HG03457 (cell line): ENCODE results near the gene PDE7B.

Source experiments
- ATAC-seq: cut with Tn5 transposase; IDR thresholded peaks from one replicate; pipeline ENCODE4 v1.9.1; 2021; ENCODE audit warnings: moderate number of reproducible peaks; ENCODE audit not compliant: unreplicated experiment

The PDE7B gene

DNA sequence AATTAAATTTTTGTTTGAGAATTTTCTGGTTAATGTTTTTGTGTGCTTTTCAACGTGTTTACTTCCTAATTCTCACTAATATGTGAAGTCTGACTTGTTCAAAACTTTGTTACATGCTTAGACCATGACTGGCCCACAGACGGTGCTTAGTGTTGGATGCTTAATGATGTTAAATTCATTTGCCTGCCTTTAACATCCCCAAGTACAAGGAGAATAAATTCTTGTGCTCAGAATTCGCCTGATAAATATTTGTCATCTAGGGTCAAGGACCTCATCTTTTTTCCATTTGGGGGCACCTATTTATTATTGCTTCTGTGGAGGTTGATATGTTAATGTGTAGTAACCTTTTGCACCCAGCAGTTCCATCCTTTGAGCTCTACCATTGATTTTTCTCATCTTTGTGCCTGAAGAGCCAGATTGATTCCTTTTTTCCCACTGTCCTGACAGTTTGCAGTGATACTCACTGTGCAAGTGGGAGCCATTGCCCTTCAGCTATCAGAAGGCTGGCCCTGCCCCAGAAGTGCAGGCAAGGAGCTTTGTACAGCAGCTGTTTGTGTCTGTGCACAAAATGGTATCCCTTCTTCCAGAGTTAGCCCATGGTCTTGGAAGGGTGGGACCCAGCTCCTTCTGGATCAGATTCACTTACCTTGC, 170.8 kb downstream of the PDE7B start:
- ATAC-seq = no peak

DNA sequence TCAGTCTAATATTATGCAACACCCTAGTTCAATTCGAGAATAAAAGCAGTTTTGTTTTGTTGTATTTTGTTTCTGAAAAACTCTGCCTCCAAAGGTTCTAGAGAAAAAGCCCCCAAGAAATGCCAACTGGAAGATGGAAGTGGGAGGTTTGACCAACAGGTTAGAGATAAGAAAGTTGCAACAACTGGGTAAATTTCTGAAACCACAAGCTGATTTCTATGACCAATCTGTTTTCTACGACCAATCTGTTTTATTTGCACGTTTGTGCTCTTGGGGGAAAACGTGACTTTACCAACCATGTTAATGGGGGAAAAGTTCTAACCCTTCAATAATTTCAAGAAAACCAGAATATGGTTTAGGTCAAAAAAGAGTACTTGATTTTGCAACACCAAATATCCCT, 173.2 kb downstream of the PDE7B start:
- ATAC-seq = no peak

DNA sequence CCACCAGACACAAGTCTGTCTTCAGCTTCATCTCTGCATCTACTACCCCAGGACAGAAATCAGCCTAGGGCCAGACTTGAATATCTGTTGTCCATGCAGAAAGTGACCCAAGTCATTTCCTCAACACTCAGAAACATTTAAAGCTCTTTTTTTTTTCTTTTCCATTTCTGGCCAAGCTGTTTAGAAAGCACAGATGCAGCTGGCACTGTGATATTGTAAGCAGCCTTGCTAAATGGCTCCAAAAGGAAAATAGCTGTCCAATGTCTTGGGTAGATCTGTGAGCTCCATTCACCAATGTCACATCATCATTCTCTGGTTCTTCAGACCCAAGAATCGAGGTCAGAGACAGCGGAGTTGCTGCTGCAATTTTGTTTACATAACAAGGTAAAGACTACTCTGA, 174.2 kb downstream of the PDE7B start:
- no peak for ATAC-seq

DNA sequence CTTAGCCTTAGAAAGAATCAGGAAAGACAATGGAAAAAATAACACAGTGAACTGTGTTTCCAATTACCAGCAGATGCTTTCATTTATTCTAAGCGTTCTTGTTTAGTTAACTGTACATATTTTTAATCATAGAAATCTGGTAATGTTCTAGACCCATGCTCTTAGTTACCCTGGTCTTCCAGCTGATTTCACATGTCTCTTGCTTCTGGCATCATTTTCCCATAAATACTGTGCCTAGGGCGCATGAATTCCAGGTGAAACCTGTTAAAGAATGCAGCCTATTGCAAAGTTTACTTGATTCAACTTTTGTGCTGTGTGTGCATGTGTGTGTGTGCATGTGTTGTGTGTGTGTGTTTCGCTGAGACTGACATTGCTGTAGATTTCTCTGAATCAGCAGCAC, 178.6 kb downstream of the PDE7B start:
- no peak for ATAC-seq

DNA sequence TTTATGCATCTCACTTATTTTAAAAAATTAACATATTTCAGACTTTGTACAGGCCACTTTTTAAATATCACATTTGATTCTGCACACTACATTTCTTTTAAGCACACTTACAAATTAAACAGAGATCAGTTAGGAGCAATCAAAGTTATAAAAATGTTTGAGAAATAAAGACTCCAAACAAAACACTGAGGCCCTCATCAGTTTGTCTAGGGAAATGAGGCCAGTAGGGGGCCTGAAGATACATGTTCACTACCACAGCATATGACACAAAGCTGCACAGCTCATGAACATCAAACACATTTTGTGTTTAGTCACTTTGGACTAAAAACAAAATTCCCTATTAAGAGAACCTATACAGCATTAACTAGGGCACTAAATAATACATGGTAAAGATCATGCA, 180.5 kb downstream of the PDE7B start:
- ATAC-seq = no peak

DNA sequence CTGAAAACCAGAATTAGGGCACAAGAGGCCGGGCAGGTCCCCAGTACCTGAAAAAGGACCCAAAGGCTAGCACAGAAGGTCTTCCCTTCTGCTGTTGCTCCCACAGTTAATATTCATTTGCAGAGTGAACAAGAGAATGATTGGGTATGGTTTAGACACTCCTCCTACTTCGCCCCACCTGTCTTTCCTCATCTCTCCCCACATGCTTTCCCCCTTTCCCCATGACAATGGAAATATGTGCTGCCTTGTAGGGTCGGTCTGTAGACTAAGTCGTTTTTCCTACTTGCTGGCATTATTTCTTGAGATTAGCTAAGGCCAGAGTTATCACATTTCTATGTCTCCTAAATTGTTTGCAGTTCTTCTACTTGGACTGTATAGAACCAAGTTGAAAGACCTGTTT, 181.9 kb downstream of the PDE7B start:
- no peak for ATAC-seq

DNA sequence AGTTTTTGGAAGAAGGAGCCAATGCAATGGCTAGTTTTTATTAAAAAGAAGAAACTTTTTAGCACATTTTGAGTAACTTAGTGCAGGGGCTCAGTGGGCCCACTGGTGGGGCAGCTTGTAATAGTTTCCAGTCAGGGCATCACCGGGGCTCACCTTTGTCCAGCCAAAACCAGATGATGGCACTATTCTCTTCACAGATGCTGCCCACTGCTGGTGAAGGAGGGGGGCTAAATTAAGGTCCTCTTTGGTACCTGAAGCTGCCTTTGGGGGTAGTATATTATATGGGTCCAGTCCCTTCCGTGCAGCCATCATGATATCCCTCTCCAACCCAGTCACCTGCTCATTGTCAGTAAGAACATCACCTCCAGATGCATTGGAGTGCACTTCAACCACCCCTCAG, 182.9 kb downstream of the PDE7B start:
- ATAC-seq = no peak

DNA sequence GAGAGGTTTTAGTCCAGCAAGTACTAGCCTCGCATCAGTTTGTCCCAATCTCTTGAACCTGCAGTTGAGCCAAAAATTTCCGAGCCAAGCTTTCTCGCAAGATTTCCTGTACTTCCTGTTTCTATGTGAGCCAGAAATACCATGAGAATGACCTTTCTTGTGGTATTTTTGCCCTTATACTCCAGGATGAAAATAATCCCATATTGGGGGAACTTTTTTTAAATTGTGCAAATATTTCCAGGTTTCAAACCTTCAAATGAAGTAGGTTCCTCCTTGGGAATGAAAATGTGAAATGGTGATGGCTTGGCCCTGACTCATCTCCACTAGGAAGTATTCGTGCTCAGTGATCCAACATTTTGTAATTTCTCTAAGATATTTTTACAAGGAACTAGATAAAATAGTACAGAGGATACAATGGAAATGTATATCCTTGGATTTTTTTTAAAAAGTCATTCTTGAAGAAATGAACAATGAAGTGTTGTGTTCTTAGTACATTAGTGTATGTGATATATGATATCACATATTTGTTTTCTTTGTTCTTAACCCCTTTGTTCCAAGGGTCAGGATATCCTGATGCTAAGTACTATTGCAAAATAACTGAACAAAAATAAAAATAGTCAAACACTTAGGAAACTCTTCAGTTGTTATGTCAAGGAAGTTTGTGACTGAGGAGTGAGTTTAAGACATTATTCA, 184.0 kb downstream of the PDE7B start:
- no peak for ATAC-seq

DNA sequence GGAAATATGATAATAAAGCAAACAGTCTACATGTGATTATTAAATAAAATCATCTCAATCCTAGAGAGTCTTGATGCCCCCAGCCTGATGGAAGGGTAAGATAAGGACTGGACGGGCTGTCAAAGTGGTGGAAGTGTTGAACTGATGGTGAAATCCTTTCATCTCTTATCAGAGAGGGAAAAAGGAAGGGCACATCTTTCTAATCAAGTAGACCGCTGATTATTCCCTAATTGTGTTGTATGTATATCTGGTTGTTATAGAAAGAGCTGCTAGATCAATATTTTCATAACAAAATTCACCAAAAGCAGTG, 184.5 kb downstream of the PDE7B start:
- no peak for ATAC-seq

DNA sequence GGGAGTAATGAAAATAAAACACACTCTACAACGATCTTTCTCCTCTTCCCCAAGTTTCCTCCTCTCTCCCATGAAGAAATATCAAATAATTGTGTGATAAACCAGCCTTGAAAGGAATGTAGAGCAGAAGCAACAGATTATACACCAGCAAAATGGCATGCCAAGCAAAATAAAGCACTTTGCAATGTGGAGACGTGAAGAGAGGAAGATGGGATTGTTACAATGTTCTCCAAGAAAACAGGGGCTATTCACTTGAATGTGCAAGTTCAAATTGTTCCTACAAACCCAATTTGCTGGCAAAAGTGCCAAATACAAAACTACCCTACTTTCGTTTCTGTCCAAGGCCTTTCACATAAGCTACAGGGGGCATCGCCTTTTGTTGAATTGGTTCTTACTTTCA, 185.1 kb downstream of the PDE7B start:
- ATAC-seq = no peak

DNA sequence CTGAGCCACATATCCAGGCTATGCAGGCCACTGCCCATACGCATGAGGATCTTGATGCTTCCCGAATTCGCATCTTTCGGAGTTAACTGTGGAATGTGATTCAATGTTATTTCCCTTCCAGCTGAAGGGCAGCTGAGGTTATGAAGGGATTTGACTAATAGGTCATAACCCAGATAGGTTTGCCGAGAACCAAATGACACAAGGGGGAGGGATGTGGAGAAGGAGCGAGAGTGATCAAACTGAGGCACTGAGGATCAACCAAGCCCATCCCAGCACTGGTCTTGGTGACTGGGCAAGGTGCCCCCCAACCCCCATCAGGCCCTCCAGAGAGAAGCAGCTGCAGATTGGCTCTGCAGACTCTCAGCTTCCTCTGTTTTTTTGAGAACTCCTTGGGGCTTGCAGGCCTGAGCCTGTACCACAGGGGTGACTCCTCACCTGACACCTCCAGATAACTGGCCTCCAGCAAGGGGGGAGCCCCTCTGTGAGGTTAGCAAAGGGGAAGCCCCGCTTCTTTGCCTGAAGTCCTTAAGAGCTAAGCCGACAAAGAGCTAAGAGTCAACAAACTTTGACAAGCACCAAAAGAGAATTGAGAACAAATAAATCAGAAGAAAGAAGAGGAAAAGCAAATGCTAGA, 185.9 kb downstream of the PDE7B start:
- no peak for ATAC-seq

DNA sequence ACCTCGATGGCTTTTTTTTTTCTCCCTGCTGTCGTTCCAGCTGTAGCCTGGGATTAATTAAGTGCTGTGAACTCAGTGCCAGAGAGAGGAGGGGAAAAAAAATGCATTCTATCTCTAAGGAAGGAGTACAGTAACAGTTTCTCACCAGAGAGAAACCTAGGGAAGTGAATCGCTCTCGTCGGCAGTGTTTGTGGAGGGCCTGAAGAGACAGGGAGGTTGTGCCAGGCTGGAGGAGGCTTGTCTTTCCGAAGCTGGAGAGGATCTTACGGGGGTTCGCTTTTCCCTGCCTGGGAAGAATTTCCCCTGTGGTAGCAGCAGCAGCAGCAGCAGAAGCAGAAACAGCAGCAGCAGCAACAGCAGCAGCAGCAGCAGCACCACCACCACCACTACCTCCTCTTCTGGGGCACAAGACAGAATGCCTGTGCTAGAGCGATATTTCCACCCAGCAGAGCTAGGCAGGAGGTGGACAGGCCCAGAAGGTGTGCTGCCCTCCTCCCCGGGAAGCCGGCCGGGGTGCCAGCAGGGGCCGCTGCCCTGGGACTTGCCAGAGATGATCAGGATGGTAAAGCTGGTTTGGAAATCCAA, 186.5 kb downstream of the PDE7B start:
- ATAC-seq = no peak

DNA sequence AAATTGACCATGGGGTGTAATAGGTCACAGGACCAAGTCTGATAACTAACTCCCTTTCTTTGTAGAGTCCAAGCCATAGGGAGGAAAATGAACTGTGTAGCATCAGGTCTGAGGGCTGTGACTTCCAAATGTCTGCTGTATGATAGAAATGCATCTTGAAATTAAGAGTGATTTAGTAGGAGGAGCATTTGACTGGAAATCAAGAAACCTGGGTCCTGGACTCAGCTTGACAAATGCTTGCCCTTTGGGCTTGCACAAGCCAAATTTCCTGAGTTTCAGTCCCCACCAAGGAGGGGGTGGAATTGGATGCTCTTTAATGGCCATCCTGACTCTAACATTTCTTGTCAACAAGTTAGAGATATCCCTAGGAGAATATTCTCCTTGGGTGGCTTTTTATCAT, 187.0 kb downstream of the PDE7B start:
- no peak for ATAC-seq

DNA sequence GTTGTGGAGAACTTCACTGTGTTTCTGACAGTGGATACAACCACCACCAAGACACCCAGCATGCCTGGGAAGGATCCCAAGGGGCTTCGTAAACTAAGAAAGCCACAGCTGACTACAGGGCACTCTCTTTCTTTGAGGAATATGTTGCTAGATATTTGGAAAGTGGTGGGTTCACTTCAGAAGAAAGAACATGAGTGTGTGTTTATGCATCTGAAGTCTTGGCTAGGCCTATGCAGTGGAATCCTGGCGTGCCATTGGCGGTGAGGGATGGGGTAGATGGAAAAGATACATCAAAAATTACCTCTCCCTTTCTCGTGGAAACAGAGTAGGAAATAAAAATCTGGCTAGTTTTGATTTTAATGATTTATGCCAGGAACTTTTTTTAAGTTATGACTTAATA, 187.7 kb downstream of the PDE7B start:
- no peak for ATAC-seq

DNA sequence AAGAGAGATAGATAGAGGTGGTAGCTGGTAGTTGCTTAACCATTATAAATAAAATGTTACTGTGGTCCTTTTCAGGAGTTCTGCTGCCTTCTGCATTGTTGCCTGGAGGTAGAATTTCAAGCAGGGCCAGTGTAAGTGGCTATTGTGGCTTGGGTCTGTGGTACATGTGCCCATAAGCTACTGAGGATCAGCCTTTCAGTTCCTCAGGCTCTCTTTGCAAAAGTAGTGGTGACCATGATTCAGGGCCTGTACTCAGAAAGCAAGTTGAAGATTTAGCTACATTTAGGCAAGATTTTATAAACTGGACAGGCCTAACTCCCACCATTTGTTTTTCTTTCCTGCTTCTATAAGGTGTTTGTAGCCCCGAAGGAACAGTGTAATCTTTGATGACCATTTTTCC, 199.0 kb downstream of the PDE7B start:
- ATAC-seq = no peak

DNA sequence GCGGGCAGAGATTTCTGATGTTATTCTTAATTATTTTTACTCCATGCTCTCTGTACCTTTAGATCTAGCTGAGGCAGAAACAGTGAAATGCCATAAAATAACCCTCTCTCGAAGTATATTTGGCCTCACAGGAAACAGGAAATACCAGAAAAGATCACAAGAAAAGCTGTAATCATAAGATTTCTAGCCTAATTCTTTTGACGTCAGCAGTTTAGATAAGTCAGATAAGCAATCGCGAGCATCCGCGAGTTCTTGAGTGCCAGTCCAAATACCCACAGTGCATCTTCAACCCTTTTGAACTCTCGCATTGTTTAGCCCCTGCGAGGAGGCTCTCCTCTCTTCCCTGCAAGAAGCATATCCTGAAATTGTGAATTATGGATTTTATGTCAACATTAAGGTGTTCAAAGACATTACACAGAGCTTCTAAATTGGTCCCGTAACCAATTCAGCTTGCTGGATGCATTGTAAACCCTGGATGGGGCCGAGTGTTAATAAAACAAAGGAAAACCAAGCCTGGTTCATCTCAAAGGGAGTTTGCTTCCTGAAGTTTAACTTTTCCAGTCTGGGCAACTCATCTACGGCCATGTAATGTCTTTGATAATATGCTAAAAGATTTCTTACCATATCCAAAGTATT, 199.8 kb downstream of the PDE7B start:
- ATAC-seq = no peak

DNA sequence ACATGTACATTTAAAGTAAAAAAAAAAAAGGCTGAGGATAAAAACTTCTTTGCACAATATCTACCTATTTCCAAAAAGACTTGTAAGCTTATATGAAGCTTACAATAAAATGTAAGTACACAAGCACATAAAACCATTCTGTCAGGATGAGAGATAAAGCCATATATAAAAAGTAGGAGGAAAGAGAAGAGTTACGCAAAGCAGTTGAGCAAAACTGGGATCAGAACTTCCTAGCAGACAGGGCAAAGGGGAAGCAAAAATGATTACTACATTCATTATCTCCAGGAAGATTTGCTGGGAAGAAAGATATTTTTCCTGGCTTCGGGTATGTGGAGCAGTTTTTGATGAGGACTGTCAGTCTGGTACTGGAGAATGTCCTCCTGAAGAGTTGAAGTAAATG, 200.5 kb downstream of the PDE7B start:
- no peak for ATAC-seq

DNA sequence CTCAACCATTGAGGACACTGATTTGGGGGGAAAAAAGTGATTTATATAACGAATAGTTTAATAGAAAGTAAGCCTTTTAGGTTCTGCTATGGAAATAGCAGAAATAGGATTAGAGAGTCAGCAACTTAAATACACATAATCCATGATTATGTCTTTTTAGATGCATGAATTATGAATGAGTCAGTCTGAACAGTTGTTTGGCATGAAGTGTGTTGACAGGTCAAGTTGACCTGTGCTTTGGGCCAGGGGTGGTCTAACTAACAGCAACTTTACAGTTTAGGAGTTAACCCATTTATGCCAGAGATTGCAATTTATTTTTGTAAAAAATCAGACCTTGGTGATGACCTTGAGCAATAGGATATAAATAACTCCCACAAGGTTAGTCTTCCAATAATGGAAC, 207.4 kb downstream of the PDE7B start:
- ATAC-seq = no peak

DNA sequence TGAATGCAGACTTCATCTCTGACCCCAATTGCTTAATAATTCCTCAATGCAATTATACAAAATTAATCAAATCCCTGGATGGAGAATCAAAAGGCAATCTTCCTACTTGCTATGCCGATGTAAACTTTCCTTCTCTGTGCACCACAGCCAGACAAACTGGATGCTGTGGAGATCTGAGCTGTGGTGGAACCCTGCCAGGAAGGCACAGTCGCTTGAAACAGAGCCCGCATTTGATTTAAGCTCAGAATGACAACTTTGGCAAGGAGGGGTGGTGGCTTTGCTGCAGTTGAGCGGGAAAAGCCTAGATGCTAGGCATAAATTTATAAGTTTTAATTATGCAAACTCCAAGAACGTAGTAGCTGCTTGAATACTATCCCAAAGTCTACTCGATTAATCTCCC, 207.8 kb downstream of the PDE7B start:
- no peak for ATAC-seq

DNA sequence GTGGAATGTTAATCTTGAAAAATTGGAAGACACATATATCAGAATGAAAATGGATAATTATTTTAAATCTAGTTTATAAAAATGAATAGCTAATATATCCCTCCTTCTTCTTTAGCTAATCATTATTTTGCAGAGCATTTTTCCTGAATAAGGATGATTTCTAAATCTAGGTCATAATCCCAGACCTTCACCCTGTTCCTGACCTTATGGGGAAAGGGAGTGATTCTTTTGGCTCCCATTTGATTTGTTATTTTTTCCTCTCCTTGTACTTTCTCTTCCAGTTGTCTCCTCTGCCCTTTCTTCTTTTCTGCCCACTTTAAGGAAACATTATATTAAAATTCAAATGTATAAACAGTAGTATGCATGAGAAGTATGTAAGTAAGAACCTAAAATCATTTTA, 208.6 kb downstream of the PDE7B start:
- no peak for ATAC-seq

DNA sequence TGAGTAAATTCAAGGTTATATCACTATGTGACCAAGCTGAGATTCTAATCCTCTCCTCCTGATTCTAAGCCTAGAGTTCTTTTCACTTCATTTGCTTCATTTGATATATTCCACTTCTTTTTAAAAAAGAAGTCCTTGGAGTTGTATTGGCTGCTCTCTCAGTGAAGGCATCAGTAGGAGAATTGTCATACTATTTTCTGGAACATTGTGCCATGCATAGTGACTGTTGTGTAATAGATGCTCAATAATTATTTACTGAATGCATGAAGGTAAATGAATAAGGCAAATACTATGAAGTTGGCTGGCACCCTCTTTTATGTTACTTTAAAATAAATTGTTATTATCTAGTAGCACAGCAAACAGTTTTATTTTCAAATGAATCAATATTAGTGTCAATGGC, 209.3 kb downstream of the PDE7B start:
- no peak for ATAC-seq

DNA sequence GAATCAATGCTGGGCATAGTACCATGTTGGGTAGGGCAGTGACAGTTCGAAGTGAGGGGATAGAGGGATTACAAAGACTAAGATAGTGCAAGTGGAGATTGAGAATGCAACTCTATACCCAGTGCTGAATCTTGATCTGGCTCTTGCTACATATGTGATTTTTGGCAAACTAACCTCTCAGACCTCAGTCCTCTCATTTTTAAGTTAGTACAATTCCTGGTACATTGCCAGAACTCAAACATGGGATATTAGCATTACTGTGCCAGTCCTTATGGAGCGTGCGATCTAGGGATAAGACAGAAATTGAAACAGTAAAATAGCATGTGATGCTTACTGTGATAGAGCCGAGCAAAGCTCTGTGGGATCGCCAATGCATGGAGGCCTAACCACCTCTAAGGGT, 210.2 kb downstream of the PDE7B start:
- no peak for ATAC-seq
